HG03521 (cell line): ENCODE data around the gene PTPN4.
"Not testable (repeated sequence)": the region's sequence is repeated elsewhere in the genome, so short reads cannot be mapped to it uniquely, and the experiment has no call there.

Experiments
- ATAC-seq: cut with Tn5 transposase; IDR thresholded peaks from one replicate; pipeline ENCODE4 v1.9.1; 2021; ENCODE audit warnings: mild to moderate bottlenecking, moderate library complexity; ENCODE audit not compliant: unreplicated experiment

Gene PTPN4

DNA sequence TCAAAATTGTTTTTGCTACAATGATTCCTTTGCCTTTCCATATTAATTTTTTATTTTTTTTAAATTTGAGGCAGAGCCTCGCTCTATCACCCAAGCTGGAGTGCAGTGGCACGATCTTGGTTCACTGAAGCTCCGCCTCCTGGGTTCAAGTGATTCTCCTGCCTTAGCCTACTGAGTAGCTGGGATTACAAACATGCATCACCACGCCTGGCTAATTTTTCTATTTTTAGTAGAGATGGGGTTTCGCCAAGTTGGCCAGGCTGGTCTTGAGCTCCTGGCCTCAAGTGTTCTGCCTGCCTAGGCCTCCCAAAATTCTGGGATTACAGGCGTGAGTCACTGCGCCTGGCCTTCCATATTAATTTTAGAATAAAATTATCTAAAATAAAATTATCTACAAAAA, 41.3 kb downstream of the PTPN4 start:
- ATAC-seq, result no peak

DNA sequence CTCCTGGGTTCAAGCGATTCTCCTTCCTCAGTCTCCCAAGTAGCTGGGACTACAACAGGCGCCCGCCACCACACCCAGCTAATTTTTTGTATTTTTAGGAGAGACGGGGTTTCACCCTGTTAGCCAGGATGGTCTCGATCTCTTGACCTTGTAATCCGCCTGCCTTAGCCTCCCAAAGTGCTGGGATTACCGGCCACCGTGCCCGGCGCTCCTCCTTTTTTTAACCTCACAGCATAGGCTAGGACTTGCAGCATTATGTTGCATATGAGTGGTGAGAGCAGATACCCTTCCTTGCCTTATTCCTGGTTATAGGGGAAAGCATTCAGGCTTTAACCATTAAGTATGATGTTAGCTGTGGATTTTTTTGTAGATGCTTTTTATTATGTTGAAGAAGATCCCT, 42.3 kb downstream of the PTPN4 start:
- ATAC-seq, result not testable (repeated sequence)

DNA sequence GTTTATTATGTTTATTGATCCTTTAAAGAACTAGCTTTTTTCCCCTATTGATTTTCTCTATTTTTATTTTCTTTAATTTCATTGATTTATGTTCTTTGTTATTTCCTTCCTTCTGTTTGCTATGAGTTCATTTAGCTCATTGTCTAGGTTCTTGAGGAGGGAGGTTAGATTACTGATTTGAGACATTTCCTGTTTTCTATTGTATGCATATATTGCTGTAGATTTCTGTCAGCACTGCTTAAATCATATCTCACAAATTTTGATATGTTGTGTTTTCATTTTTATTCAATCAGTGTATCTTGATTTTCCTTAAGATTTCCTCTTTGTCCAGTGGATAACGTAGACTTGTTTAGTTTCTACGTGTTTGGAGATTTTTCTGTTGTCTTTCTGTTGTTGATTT, 43.4 kb downstream of the PTPN4 start:
- no peak for ATAC-seq

DNA sequence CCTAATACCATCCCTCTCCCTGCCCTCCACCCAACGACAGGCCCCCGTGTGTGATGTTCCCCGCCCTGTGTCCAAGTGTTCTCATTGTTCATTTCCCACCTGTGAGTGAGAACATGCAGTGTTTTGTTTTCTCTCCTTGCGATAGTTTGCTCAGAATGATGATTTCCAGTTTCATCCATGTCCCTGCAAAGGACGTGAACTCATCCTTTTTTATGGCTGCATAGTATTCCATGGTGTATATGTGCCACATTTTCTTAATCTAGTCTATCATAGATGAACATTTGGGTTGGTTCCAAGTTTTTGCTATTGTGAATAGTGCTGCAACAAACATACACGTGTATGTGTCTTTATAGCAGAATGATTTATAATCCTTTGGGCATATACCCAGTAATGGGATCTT, 44.7 kb downstream of the PTPN4 start:
- ATAC-seq, result not testable (repeated sequence)

DNA sequence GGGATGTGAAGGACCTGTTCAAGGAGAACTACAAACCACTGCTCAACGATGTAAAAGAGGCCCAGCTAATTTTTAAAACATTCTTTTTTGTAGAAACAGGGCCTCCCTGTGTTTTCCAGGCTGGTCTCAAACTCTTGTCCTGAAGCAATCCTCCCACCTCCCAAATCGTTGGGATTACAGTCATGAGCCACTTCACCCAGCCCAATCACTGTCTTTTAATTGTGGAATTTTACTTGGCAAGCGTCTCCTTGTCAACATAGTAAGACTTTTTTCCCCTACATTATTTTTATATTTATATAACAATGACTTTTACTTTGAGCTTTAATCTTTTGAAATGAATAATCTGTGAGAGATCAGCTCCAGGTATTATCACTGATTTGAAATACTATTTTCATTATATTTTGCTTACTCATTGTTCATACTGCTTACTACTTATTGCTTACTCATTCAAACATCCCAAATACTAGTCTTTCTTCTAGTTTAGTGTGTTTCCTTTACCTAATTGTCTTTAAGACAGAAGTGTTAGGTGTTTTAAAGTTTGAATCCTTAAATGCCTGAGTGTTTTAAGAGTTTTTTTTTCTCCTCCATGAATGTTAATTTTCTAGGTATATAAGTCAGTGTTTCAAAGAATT, 48.9 kb downstream of the PTPN4 start:
- ATAC-seq, result no peak

DNA sequence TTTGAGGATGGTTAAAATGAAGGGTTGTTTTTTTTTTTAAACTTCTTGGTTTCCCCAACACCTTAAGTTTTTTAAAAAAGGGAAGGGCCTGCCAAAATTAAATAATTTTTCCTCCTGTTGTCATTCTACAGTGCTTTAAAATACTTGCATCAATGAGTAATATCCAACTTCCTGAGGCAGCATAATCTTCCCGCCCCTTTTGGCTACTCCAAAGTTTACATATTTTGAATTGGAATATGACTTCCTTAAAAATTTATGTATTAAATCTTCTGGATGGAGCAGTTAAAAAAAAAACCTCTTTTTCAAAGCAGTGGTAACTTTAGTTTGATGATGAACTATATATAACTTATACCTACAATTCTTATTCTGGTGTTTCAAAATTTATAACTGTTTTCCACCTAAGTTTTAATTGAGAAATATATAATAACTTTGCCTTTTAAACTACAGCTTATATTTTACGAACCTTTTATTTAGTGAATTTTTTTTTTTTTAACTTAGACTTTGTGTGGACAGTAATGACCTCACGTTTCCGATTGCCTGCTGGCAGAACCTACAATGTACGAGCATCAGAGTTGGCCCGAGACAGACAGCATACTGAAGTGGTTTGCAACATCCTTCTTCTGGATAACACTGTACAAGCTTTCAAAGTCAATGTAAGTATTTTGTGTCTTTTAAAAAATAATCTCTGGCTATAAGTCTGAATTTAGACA, 49.8 kb downstream of the PTPN4 start:
- ATAC-seq, result no peak

DNA sequence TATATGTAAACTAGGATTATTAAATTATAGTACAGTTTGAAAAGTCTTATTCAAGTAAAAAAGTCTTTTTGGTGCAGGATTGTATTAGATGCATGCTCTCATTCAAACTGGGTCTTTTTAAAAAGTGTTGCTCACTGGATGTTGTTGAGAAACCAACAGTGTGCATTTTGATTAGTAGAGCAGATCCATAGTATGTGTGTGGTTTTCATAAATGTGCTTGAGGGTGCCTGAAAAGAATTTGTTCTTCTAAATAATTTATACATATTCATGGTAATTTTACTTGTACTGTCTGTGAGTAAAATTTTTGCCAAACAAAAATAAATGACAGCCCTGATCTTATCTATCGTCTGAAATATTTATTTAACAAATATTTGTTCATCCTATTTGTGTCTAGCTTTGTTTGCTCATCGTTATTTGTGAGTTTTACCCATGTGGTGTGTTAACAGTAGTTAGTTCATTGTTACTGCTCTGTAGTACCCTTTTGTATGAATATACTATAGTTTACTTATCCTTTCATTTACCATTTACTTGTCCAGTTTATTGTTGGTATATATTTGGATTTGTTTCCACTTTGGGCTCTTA, 50.4 kb downstream of the PTPN4 start:
- no peak for ATAC-seq

DNA sequence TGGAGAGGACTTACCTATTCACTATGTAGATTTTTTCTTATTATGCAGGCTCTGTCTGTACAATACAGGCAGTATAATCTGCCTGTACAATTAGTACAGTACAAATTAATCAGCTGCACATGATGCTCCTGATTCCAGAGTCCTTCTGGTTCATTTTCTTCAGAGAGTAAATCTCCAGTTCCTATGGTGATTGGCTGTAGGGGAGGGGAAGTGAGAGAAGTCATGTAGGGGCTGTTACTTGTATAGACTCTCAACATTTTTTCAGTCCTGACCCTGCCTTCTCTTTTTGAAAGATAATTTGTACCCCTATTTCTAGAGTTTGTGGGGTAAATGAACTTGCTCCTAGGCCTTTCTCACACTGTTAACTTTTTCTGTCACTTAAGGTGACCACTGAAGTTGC, 54.5 kb downstream of the PTPN4 start:
- no peak for ATAC-seq

DNA sequence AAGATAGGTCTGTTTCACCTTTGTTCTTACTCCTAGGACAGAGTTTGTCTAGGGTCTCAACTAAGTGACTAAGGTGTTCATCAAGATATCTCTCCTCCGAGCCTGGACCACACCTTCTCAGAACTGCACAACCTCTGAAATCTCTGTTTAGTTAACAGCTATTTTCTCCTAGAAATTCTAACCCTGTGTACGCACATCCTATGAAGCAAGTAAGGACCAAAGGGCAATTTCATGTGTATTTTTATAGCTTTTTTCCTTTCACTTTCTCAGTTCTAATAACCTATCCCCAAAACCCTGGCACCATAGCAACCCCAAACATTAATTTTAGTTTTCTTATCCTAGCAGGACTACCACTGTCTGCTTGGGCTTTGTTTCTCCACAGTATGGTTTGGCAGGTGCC, 59.1 kb downstream of the PTPN4 start:
- no peak for ATAC-seq

DNA sequence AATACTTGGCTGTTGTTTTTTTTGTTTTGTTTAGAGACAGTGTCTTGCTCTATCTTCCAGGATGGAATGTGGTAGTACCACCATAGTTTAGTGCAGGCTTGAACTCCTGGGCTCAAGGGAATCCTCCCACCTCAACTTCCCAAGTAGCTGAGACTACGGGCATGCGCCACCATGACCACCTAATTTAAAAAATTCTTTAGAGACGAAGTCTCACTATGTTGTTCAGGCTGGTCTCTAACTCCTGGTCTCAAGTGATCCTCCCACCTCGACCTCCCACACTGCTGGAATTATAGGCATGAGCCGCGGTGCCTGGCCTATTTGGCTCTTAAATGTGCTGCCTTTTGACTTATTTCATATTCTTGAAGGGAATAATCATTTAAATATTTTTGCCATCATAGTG, 60.1 kb downstream of the PTPN4 start:
- no peak for ATAC-seq

DNA sequence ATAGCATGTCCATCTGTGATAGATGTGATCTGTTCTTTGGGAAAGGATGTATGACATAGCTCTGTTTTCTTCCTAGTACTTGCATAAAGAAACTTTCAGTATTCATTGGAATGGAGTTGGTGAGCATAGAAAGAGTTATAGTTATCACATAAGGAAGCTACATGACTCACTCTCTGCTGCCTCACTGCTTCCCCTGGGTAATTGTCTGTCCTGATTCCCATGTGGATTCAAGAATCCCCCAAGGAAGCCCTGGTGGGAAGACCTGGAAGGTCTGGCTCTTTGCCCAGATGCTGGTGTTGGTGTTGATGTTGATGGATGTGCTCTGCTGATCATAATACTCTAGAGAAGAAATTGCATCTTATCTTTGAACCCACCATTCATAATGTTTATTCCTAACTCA, 60.6 kb downstream of the PTPN4 start:
- no peak for ATAC-seq

DNA sequence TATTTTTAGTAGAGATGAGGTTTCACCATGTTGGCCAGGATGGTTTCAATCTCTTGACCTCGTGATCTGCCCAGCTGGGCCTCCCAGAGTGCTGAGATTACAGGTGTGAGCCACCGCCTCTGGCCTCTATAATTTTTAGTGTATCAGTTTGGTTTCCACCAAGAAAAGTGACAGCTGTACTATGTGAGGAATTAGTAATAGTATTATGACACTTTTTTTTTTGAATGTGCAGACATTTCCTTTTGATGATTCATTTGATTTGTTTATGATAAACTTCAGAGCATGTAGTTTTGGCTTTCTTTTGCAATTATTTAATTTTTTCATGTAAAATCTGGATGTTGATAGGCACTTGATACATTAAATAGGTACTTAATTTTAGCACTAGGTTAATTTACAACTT, 61.5 kb downstream of the PTPN4 start:
- no peak for ATAC-seq

DNA sequence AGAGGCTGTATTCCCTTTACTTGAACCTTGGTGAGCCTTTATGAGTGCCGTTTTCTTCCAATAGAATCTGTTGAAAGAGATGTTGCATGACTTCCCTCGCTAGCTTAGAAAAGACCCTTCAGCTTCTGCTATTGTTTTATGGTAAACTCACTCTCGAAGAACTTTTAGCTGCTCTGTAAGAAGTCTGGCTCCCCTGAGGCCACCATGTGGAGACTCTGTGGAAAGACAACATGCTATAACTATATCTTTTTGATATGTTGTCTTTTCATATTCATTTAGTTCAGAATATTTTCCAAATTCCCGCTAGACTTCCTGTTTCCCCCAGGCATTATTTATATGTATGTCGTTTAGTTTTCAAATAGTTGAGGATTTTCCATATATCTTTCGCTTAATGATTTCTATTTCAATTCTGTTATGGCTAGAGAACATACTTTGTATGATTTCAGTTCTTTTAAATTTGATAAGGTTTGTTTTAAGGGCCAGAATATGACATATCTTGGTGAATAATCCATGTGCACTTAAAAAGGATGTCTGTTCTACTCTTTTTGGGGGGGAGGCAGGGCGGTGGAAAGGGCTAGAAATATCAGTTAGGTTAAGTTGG, 64.1 kb downstream of the PTPN4 start:
- ATAC-seq, result no peak

DNA sequence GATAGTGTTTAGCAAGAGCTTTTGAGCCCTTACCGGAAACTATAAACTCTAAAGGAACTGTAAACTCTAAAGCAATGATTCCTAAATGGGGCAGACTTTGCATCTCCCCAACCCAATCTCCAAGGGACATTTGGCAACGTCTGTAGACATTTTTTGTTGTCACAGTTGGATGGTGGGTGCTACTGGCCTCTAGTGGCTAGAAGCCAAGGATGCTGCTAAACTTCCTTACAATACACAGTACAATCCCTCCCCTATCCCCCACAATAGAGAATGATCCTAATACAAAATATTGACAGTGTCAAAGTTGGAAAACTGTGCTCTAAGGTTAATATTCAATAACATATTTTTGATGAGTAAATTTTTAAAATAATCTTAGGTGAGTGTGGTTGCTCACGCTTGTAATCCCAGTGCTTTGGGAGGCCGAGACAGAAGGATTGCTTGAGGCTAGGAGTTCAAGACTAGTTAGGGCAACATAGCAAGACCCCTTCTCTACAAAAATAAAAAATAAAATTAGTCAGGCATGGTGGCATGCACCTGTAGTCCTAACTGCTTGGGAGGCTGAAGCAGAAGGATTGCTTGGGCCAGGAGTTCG, 66.7 kb downstream of the PTPN4 start:
- ATAC-seq, result peak; percentile 70

DNA sequence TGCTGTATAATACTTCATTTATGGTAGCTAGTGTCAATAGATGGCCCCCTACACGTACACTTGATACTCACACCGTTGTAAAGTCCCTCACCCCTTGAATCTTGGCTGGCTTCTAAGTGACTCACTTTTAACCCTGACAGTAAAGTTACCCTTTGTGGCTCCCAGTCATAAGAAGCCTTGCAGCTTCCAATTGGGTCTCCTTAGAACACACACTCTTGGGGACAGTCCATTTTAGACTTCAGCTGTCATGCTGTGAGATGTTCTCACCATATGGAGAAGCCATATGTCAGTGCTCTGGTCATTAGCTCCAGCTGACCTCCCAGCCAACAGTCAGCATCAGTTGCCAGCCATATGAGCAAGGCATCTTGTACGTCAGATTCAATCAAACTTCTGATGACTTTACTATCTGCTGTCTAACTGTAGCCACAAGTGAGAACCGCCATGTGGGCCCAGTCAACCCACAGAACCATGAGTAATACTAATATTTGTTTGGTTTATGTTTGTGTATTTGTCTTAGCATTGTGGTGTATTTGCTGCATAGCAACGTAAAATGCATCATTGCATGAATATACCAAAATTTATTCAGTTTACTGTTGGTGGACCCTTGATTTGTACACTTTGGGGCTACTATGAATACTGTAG, 68.3 kb downstream of the PTPN4 start:
- no peak for ATAC-seq

DNA sequence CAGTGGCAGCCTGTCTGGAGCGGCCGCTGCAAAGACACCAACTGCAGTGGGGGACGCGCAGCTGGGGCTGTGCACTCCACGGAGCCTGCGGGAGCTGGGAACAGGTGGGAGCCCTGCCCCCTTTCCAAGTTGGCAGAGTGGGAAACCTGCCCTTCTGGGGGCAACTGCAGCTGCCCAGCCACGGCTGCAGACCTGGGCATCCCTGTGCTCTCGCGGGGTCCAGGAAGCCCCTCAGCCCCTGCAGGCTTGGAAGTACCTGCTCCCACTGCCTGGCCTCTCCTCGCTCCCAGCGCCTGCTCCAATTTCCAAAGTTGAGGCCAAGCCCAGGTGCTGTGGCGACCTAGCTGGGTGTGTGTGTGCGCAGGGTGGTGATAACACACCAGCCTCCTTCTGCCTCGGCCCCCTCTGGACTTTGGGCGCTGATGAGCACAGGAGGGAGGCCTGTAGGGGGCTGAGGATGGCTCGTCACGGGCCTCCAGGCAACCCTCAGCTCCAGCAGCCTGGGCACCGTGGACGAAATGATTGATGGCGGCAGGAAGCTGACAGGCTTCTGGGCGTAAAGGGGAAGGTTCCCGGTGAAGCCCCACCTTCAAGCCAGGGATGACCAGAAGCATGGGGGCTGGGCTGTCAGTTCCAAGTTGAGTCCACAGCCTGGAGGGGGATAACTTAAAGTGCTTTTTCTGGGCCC, 76.9 kb downstream of the PTPN4 start:
- ATAC-seq, result no peak

DNA sequence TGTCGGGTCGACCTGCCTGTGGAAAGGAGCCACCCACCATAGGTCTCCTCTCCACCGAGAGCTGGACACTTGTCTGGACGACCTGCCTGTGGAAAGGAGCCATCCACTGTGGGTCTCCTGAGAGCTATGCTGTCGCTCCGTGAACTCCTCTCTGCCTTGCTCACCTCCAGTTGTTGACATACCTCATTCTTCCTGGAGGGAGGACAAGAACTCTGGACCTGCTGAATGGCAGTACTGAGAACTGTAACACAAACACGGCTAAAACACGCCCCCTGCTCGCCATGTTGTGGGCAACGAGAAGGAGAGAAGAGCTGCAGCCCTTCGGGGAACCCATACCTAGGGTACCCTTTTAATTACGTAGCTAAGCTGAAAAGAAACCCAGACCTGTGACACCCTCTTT, 77.6 kb downstream of the PTPN4 start:
- ATAC-seq, result no peak

DNA sequence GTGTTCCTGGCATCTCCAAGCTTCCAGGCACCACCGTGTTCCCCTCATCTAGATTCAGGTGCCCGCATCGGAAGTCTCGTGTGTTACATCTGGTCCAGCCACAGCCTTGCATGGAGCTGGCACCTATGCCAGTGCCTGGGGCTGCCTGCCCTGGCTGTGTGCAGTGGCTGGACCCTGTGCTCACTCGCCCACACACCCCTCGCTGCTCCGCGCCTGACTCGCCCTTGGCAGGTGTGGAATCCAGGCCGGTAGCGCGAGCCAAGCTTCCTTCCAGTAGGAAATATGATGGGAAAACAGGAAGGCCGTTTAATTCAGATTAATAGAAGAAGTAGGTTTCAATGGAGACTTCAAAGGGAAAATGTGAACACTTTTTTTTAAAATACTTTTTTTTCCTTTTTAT, 78.0 kb downstream of the PTPN4 start:
- no peak for ATAC-seq

DNA sequence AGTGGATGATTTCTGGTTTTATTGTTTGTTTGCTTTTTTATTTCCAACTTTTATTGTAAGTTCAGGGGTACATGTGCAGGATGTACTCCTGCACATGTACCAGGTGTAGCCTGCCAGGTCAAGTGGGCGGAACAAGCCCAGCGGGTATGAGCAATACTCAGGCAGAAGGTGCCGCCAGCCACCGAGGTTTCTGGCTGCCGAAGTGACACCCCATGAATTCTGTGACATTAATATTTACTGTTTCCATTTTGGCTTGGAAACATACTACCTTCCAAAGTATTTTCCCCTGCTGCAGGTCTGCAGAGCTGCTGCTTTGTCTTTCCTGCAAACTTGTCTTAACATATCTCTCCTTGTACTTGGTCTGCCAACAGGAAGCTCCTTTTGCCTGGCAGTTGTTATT, 78.5 kb downstream of the PTPN4 start:
- no peak for ATAC-seq

DNA sequence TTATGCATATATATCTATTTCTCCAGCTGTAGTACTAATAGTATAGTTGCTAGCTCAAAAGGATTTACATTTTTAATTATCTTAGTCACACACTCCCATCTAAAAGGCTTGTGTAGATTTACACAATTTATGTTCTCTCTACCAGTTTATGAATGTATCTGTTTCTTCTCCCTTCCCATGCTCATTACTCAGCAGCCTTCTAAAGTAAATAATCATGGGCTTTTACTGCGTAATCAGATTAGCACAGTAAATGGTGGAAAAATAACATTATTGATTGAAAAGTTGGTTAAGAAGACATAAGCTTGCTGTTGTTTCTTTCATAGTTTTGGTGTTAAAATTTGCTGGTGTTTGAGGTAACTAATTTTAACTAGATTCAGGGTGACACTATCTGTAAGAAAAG, 81.8 kb downstream of the PTPN4 start:
- ATAC-seq, result no peak

DNA sequence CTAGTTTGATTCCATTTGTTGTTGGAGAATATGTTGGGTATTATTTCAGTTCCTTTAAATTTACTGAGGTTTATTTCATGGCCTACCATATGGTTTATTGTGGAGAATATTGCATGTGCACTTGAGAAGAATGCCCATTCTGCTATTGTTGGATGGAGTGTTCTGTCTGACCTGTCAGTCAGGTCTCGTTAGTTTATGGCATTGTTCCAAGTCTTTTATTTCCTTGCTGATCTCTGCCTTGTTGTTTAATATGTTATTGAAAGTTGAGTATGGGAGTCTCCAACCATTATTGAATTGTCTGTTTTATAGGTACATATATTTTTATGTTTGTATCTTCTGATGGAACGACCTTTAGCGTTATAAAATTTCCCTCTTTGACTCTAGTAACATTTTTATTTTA, 86.3 kb downstream of the PTPN4 start:
- no peak for ATAC-seq
